Fibroblast of lung (primary cell): ENCODE data around the gene CYS1.

ENCODE experiments used
- EZH2 ChIP-seq: IDR thresholded peaks from 2 replicates; pipeline ENCODE4 v1.5.1; 2012; ENCODE audit warnings: low read length, control low read depth, mild to moderate bottlenecking; ENCODE audit errors: missing control alignments
- TF ChIP-seq, protein P1 (sequence below), 2 donors: IDR thresholded peaks in 1 of 2; conservative IDR thresholded peaks in 1 of 2; 1 replicate in 1 of 2; 2 replicates in 1 of 2; pipeline ENCODE4 v1.5.1; 2011 to 2012; ENCODE audit warnings: low read length in 2 of 2, control low read depth in 1 of 2, inconsistent platforms in 1 of 2, low read depth in 1 of 2, mild to moderate bottlenecking in 1 of 2

DNA sequence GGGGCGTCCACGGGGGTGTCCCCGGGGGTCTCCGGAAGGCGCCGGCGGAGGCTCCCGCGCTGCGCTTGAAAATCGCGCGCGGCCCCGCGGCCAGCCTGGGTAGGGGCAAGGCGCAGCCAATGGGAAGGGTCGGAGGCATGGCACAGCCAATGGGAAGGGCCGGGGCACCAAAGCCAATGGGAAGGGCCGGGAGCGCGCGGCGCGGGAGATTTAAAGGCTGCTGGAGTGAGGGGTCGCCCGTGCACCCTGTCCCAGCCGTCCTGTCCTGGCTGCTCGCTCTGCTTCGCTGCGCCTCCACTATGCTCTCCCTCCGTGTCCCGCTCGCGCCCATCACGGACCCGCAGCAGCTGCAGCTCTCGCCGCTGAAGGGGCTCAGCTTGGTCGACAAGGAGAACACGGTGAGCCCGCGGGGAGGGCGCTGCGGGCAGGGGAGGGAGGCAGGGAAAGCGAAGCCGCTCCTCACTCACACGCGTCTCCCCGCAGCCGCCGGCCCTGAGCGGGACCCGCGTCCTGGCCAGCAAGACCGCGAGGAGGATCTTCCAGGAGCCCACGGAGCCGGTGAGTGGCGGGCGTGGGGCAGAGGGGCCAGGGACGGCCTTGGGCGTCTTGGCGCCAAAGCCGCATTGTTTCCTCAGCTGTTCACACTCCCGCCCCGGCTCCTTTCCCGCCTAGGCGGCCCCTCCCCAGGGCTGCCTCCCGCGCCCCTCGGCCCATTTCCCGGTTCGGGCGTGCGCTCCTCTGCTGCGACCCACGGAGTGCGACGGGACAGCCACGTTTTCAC lies 42.5 kb upstream of the CYS1 start, which contains the start of gene RRM2:
- TF ChIP-seq, protein P1, sequence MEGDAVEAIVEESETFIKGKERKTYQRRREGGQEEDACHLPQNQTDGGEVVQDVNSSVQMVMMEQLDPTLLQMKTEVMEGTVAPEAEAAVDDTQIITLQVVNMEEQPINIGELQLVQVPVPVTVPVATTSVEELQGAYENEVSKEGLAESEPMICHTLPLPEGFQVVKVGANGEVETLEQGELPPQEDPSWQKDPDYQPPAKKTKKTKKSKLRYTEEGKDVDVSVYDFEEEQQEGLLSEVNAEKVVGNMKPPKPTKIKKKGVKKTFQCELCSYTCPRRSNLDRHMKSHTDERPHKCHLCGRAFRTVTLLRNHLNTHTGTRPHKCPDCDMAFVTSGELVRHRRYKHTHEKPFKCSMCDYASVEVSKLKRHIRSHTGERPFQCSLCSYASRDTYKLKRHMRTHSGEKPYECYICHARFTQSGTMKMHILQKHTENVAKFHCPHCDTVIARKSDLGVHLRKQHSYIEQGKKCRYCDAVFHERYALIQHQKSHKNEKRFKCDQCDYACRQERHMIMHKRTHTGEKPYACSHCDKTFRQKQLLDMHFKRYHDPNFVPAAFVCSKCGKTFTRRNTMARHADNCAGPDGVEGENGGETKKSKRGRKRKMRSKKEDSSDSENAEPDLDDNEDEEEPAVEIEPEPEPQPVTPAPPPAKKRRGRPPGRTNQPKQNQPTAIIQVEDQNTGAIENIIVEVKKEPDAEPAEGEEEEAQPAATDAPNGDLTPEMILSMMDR (conservative IDR thresholded peaks at IDR 0.05 in 1 of 2, IDR thresholded peaks at IDR 0.05 in 1 of 2; ENCODE audit: low read depth in 1 of 2, low read length in 2 of 2), result no peak
- no peak for TF ChIP-seq EZH2
